Heart right ventricle (tissue), 16 donors: Measurements from ENCODE around the gene MMP20. TPM values are rescaled to one million over a fixed set of nuclear protein-coding genes. Genes with fewer than 3 reads are reported as not detected.

ENCODE experiments used
- ATAC-seq, 8 donors: fragments of 200-7000 bp; cut with Tn5 transposase; one replicate each; pipeline ENCODE4 v1.9.1; 2020; ENCODE audit warnings: mild to moderate bottlenecking in 8 of 8, moderate library complexity in 8 of 8, moderate number of reproducible peaks in 1 of 8
- DNase-seq, 2 donors: peaks; one replicate each; pipeline ENCODE4 v3.0.0-alpha.2; 2020
- H3K27ac ChIP-seq, 10 donors: fragments of 200-600 bp; sonication (generic) in 2 of 10; one replicate each; pipeline versions ENCODE4 v1.5.0 to v1.8.0; 2020 to 2022; ENCODE audit warnings: mild to moderate bottlenecking in 3 of 10
- H3K27me3 ChIP-seq, 7 donors: fragments of 200-600 bp; one replicate each; pipeline ENCODE4 v1.8.0; 2021 to 2022; ENCODE audit warnings: mild to moderate bottlenecking in 2 of 7
- H3K36me3 ChIP-seq, 9 donors: fragments of 200-600 bp; sonication (generic) in 1 of 9; one replicate each; pipeline versions ENCODE4 v1.5.0 to v1.8.0; 2020 to 2022; ENCODE audit warnings: mild to moderate bottlenecking in 2 of 9
- H3K4me1 ChIP-seq, 9 donors: fragments of 200-600 bp; sonication (generic) in 1 of 9; one replicate each; pipeline versions ENCODE4 v1.5.0 to v1.8.0; 2020 to 2022; ENCODE audit warnings: mild to moderate bottlenecking in 4 of 9
- H3K4me3 ChIP-seq, 10 donors: fragments of 200-600 bp; sonication (generic) in 2 of 10; one replicate each; pipeline versions ENCODE4 v1.5.0 to v1.8.0; 2020 to 2022; ENCODE audit warnings: mild to moderate bottlenecking in 7 of 10, moderate library complexity in 2 of 10
- H3K9me3 ChIP-seq, 11 donors: fragments of 200-600 bp in 10 of 11; sonication (generic) in 2 of 11; one replicate each; pipeline versions ENCODE4 v1.5.0 to v1.8.0; 2013 to 2022; ENCODE audit warnings: mild to moderate bottlenecking in 2 of 11, control low read depth in 1 of 11, moderate library complexity in 1 of 11
- WGBS, 2 donors: extraction: QIAGEN DNeasy Blood & Tissue Kit; methylation state at CpG; one replicate each; pipeline ENCODE4 v1.1.7; 2013; ENCODE audit warnings: inconsistent platforms in 1 of 2; 5-methylcytosine and 5-hydroxymethylcytosine counted together
- intact Hi-C, 10 donors: fragments of 100-400 bp; cut with DNase I; formaldehyde crosslinking; loops; one replicate each; pipeline versions ENCODE4 v1.11.1 to v1.14.2; 2022
- polyA plus RNA-seq, 2 donors: library from polyadenylated mRNA; stranded (reverse); fragments of 200-250 nt; gene quantifications; one replicate each; pipeline ENCODE4 v1.2.3, GENCODE V29; 2013
- total RNA-seq, 10 donors: library from RNA; stranded (reverse); fragmentation: NEBNext Ultra II Directional in 3 of 10; extraction: Animal tissue kit (Norgen Biotek cat#: 25700) in 3 of 10; gene quantifications; one replicate each; pipeline versions ENCODE4 v1.2.1 to v1.2.4, GENCODE V29; 2021 to 2023
- TF ChIP-seq, protein P1 (sequence below), 9 donors: fragments of 200-600 bp; sonication (generic) in 2 of 9; IDR thresholded peaks; one replicate each; pipeline versions ENCODE4 v1.5.0 to v1.8.0; 2021 to 2022; ENCODE audit warnings: antibody characterized with exemption in 9 of 9, mild to moderate bottlenecking in 5 of 9, moderate library complexity in 1 of 9
- donor health status: Arrhythmogenic right ventricular cardiomyopathy.
- donor health status: ischemic (EF 13 %, LVEDD 7.1; RV severe dilation, severe dysfunction).
- donor health status: healthy with polysubstance abuse.
- donor health status: DM: no; HTN: yes; CAD: no.
- donor health status: DM: no; HTN: no; CAD: no.
- donor health status: ischemic (EF 25% LVEDD 6.9; RV normal size, moderate dysfunction).
- donor health status: ischemic (EF 25% LVEDD 5.7; RV mildly dilated, moderate dysfunction).
- donor health status: healthy.
- donor health status: DM: yes; HTN: yes; CAD: no.
- donor health status: Ischemic cardiomyopathy.
- donor health status: ischemic (EF 35%, LVEDD 5.7; RV mildly dilated, moderate dysfunction).
- donor health status: nonischemic (EF 11% LVEDD 7.7; RV severe dilation, severe dysfunction).
- donor health status: DM: yes; HTN: yes; CAD: no.
- donor health status: PGD.
- donor health status: ischemic (EF 29% LVEDD 5.4; RV normal size, mild dysfunction).
- donor health status: nonischemic (EF 23%, LVEDD 6.1; RV moderate dilation, normal function).

Gene MMP20
- total and polyA plus RNA-seq, 12 donors = not detected

DNA sequence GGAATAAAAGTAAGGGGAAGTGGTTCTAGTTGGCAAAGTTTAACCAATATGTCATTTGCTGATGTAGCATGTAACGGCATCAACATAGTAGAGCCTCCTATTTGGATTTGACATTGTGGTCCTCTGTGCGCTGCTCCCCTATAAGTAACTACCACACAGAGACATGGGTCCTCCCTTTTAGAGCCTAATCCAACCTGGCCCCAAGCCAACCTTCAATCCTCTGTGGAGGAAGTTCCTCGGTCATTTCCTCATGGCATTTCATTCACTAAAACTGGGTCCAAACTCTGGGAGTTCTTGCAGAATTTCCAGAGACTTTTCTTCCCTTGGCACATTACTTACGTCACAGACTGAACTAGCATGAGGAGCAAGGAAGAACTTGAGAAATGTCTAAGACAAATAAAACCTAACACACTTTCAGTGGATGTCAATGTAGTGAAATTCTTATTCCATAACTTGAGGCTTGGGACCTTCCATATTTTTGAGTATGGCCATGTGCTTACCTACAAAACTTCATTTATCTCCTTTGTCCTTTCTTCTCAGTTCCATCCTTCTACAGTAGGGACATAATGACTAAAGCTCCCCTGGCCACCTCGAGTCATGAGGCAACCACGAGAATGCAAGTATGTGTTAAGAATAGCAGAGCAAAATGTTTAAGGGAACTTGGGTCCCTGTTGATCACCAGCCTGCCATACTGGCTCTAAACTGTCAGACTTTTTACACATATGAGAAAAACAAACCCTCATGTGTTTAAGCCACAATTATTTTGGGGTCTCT, 34.7 kb downstream of the MMP20 start:
- Histone ChIP-seq H3K4me1 (peaks cover 0 to 4% (median 0%) of the 10 kb centered on the region in 9 donors), H3K9me3 (peaks cover 0 to 14% (median 0%) of the 10 kb centered on the region in 11 donors), H3K4me3 (no peak overlapping the region), H3K27ac (no peak overlapping the region), H3K27me3 (no peaks in the 10 kb centered on the region), H3K36me3 (no peaks in the 10 kb centered on the region)
- TF ChIP-seq, protein P1, sequence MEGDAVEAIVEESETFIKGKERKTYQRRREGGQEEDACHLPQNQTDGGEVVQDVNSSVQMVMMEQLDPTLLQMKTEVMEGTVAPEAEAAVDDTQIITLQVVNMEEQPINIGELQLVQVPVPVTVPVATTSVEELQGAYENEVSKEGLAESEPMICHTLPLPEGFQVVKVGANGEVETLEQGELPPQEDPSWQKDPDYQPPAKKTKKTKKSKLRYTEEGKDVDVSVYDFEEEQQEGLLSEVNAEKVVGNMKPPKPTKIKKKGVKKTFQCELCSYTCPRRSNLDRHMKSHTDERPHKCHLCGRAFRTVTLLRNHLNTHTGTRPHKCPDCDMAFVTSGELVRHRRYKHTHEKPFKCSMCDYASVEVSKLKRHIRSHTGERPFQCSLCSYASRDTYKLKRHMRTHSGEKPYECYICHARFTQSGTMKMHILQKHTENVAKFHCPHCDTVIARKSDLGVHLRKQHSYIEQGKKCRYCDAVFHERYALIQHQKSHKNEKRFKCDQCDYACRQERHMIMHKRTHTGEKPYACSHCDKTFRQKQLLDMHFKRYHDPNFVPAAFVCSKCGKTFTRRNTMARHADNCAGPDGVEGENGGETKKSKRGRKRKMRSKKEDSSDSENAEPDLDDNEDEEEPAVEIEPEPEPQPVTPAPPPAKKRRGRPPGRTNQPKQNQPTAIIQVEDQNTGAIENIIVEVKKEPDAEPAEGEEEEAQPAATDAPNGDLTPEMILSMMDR (IDR thresholded peaks at IDR 0.05) = no peak
- ATAC-seq (no peak), DNase-seq (no peak)
- 57 to 69% methylated on average over 6 of the region's 6 CpGs for WGBS, 2 donors
- intact Hi-C loops = no loop called here

DNA sequence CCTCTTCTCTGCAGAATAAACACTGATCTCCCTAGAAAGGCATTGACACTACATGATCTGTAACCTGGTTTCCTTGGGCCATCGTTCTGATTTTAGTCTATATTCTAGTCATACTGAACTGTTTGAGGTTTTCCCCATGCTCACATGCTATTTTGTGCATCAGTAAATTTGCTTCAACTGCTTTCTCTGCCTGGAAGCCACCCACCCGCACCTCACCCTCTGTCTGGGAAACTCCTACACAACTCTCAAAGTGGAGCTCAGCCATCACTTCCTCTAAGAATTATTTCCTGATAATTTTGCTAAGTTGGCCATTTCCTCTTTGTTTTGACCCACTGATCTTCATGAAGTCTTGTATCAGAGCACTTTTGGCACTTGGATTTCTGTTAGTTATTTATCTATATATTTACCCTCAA, 36.1 kb downstream of the MMP20 start:
- DNase-seq (no peak), ATAC-seq (no peak)
- TF ChIP-seq, protein P1 (IDR thresholded peaks at IDR 0.05) = no peak
- WGBS, 2 donors = 57 to 73% methylated on average over 2 of the region's 2 CpGs
- H3K4me1 ChIP-seq = peaks cover 0 to 4% (median 0%) of the 10 kb centered on the region in 9 donors
- no peaks in the 10 kb centered on the region for H3K27me3 ChIP-seq
- peaks cover 0 to 20% (median 0%) of the 10 kb centered on the region in 11 donors for H3K9me3 ChIP-seq
- no peaks in the 10 kb centered on the region for H3K36me3 ChIP-seq
- no peak overlapping the region for H3K4me3 ChIP-seq
- intact Hi-C loops = no loop called here
- no peak overlapping the region for H3K27ac ChIP-seq

DNA sequence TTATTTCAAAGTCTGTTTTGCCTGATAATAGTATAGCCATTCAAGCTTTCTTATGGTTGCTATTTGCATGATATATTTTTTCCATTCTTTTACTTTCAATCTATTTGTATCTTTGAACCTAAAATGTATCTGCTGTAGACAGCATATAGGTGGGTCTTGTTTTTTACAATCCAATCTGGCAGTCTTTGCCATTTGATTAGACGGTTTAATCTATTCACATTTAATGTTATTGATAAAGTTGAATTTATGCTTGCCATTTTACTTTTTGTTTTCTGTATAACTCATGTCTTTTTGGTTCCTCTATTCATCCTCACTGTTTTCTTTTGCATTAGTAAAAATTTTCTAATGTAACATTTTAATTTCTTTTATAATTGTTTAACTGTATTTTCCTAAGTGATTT, 37.4 kb downstream of the MMP20 start:
- Histone ChIP-seq H3K4me1 (peaks cover 0 to 4% (median 0%) of the 10 kb centered on the region in 9 donors), H3K36me3 (no peaks in the 10 kb centered on the region), H3K9me3 (peaks cover 0 to 21% (median 0%) of the 10 kb centered on the region in 11 donors), H3K27me3 (no peaks in the 10 kb centered on the region), H3K27ac (no peak overlapping the region), H3K4me3 (no peak overlapping the region)
- TF ChIP-seq, protein P1 (IDR thresholded peaks at IDR 0.05) = no peak
- no peak for DNase-seq
- intact Hi-C loops = no loop called here
- WGBS, 2 donors = 87 to 92% methylated on average over 1 of the region's 1 CpG
- ATAC-seq = no peak

DNA sequence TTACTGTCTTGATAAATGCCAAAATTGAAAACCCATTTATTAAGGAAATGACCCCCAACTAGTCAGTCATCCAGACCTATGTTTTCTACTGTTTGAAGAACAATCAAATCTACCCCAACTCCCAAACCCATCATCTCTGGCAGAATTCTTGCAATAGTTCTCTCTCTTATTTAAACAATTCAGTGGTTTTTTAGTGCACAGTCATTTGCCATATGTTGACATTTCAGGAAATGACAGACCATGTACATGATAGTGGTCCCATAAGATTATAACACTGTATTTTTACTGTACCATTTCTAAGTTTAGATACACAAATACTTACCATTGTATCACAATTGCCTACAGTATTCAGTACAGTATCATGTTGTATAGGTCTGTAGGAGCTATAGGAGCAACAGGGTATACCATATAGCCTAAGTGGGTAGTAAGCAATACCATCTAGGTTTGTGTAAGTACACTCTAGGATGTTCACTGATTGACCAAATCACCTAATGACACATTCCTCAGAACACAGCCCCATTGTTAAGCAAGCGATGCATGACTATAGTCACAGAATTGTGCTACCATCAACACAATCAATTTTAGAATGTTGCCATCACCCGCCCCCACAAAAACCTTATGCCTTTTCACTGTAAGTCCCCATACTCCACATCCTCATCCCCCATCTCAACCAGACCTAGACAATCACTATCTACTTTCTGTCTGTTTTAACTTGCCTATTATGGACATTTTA, 41.8 kb downstream of the MMP20 start:
- intact Hi-C loops = no loop called here
- Histone ChIP-seq H3K36me3 (no peaks in the 10 kb centered on the region), H3K9me3 (peaks cover 0 to 18% (median 0%) of the 10 kb centered on the region in 11 donors), H3K27ac (no peak overlapping the region), H3K4me1 (no peaks in the 10 kb centered on the region), H3K27me3 (no peaks in the 10 kb centered on the region), H3K4me3 (no peak overlapping the region)
- no peak for ATAC-seq
- TF ChIP-seq, protein P1 (IDR thresholded peaks at IDR 0.05) = no peak
- 95 to 98% methylated on average over 2 of the region's 2 CpGs for WGBS, 2 donors
- DNase-seq = no peak
